Subcutaneous abdominal adipose tissue (tissue), 5 donors: ENCODE results near the gene FBXL20.
A peak's percentile ranks its signal among the peaks of the same experiment; 100 is the strongest.
"Not testable (repeated sequence)": the region's sequence is repeated elsewhere in the genome, so short reads cannot be mapped to it uniquely, and the experiment has no call there.

ENCODE experiments used
- H3K27ac ChIP-seq: one replicate; pipeline ENCODE4 v1.7.0; 2013; ENCODE audit warnings: low read depth, mild to moderate bottlenecking, inconsistent platforms, low read length, moderate library complexity
- H3K27me3 ChIP-seq, 5 donors: one replicate each; pipeline ENCODE4 v1.7.0; 2013; ENCODE audit warnings: low read length in 5 of 5, inconsistent platforms in 1 of 5; ENCODE audit not compliant: control insufficient read depth in 5 of 5, insufficient read depth in 4 of 5
- H3K36me3 ChIP-seq, 5 donors: one replicate each; pipeline ENCODE4 v1.7.0; 2013; ENCODE audit warnings: low read length in 5 of 5; ENCODE audit not compliant: control insufficient read depth in 5 of 5, insufficient read depth in 5 of 5
- H3K4me1 ChIP-seq, 5 donors: one replicate each; pipeline ENCODE4 v1.7.0; 2013; ENCODE audit warnings: low read length in 5 of 5, mild to moderate bottlenecking in 3 of 5, moderate library complexity in 1 of 5; ENCODE audit not compliant: control insufficient read depth in 5 of 5, insufficient read depth in 5 of 5
- H3K4me3 ChIP-seq, 5 donors: one replicate each; pipeline ENCODE4 v1.7.0; 2013; ENCODE audit warnings: low read length in 5 of 5, low read depth in 1 of 5
- H3K9ac ChIP-seq, 5 donors: one replicate each; pipeline ENCODE4 v1.7.0; 2013; ENCODE audit warnings: low read length in 5 of 5, mild to moderate bottlenecking in 4 of 5, moderate library complexity in 3 of 5
- H3K9me3 ChIP-seq, 5 donors: one replicate each; pipeline ENCODE4 v1.7.0; 2013; ENCODE audit warnings: low read length in 5 of 5; ENCODE audit not compliant: control insufficient read depth in 5 of 5
- donor health status: healthy.
- donor health status: healthy.
- donor health status: healthy.
- donor health status: healthy.
- donor health status: healthy.

FBXL20 gene

DNA sequence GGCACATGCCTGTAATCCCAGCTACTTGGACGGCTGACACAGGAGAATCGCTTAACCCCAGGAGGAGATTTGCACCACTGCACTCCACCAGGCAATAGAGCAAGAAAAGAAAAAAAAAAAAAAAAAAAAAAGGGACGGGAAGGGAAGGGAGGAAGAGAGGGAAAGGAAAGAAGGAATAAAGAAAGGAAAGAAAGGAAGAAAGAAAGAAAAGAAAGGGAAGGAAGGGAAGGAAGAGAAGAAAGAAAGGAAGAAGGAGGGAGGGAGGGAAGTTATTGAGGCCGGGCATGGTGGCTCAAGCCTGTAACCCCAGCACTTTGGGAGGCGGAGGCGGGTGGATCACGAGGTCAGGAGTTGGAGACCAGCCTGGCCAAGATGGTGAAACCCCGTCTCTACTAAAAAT is 125.3 kb downstream of the FBXL20 start:
- Histone ChIP-seq H3K36me3 (peaks cover 9 to 57% (median 35%) of the 10 kb centered on the region in 5 donors), H3K27me3 (no peaks in the 10 kb centered on the region), H3K9me3 (no peaks in the 10 kb centered on the region), H3K4me3 (no peak overlapping the region), H3K9ac (no peak overlapping the region), H3K27ac (no peak overlapping the region), H3K4me1 (peaks cover 0 to 4% (median 0%) of the 10 kb centered on the region in 5 donors)

- H3K27ac ChIP-seq = peak overlapping the region; percentile 54
- no peak overlapping the region for H3K9ac ChIP-seq
- peaks cover 11 to 55% (median 34%) of the 10 kb centered on the region in 5 donors for H3K36me3 ChIP-seq
- no peaks in the 10 kb centered on the region for H3K27me3 ChIP-seq
- no peaks in the 10 kb centered on the region for H3K9me3 ChIP-seq
- no peak overlapping the region for H3K4me3 ChIP-seq
- peaks cover 0 to 4% (median 0%) of the 10 kb centered on the region in 5 donors for H3K4me1 ChIP-seq
These were observed 129.9 kb downstream of the FBXL20 start for GRCh38 chr17:39271546-39271945.

- H3K4me1 ChIP-seq = peaks cover 0 to 4% (median 0%) of the 10 kb centered on the region in 5 donors
- H3K4me3 ChIP-seq = no peak overlapping the region
- peaks cover 11 to 55% (median 34%) of the 10 kb centered on the region in 5 donors for H3K36me3 ChIP-seq
- H3K27me3 ChIP-seq = no peaks in the 10 kb centered on the region
- H3K9ac ChIP-seq = no peak overlapping the region
- no peaks in the 10 kb centered on the region for H3K9me3 ChIP-seq
- H3K27ac ChIP-seq = peak overlapping the region; percentile 54
These were observed 130.5 kb downstream of the FBXL20 start for GRCh38 chr17:39270923-39271322.

DNA sequence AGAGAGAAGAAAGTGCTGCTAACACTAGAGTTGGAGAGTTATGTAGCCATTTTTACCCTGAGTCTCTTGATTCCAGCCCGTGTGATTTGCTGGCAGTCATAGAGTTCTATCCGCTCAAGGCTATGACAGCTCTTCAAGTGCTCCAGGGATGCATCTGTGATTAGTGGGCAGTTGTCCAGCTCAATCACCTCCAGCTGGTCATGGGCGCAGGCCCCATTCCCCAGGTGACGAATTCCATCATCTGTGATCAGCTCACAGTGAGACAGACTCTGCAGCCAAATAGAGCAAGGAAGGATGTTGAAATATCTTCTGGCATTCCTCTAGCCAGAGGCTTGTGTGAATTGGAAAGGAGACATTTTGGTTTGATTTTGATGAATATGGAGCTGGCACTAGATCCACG is 137.3 kb downstream of the FBXL20 start:
- H3K27me3 ChIP-seq = no peaks in the 10 kb centered on the region
- H3K9ac ChIP-seq = no peak overlapping the region
- peak overlapping the region; percentile 51 for H3K27ac ChIP-seq
- no peaks in the 10 kb centered on the region for H3K9me3 ChIP-seq
- no peak overlapping the region for H3K4me3 ChIP-seq
- H3K36me3 ChIP-seq = peaks cover 17 to 73% (median 48%) of the 10 kb centered on the region in 5 donors
- H3K4me1 ChIP-seq = peaks cover 0 to 18% (median 5%) of the 10 kb centered on the region in 5 donors

- H3K27ac ChIP-seq = no peak overlapping the region
These were observed 140.1 kb downstream of the FBXL20 start for GRCh38 chr17:39261286-39261685.

DNA sequence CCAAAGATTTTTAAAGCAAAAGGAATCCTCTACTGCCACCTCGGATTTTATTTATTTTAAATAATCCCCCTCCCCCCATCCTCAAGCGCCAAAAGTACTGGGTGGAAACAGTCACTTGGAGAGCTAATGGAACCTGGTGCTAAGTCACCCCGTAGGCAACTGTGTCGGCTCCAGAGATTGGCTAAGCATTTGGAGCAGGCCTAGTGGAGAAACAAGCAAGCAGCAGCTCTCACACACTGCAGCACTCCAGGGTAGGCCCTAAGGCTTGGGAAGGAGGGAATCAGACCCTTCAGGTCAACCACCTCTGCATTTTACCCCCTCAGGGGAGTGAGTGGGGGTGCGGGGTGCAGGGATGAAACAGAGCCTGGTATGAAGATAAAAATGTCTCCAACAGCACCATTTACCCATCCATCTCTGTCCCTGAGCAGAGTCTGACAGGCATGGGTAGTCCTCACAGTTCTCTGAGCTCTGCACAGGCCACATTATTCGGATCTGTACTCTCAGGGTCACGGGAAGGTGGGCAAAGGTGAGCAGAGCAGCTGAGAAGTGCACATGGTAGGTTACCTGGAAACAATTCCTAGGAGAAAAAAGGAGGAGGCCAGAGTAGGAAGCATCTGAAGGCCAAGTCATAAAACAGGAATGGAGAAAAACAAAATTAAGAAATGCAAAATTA is 148.5 kb downstream of the FBXL20 start:
- H3K36me3 ChIP-seq = peaks cover 9 to 31% (median 17%) of the 10 kb centered on the region in 5 donors
- H3K9me3 ChIP-seq = no peaks in the 10 kb centered on the region
- no peaks in the 10 kb centered on the region for H3K27me3 ChIP-seq
- H3K4me3 ChIP-seq = no peak overlapping the region
- no peak overlapping the region for H3K9ac ChIP-seq
- peaks cover 3 to 55% (median 24%) of the 10 kb centered on the region in 5 donors for H3K4me1 ChIP-seq
- peak overlapping the region; percentile 23 for H3K27ac ChIP-seq

More at GRCh38 chr17:39261286-39261685, 140.1 kb downstream of the FBXL20 start:
- H3K4me1 ChIP-seq = peaks cover 0 to 46% (median 27%) of the 10 kb centered on the region in 5 donors
- H3K36me3 ChIP-seq = peaks cover 16 to 67% (median 38%) of the 10 kb centered on the region in 5 donors
- H3K27me3 ChIP-seq = no peaks in the 10 kb centered on the region
- no peaks in the 10 kb centered on the region for H3K9me3 ChIP-seq
- H3K9ac ChIP-seq = no peak overlapping the region
- H3K4me3 ChIP-seq = no peak overlapping the region

DNA sequence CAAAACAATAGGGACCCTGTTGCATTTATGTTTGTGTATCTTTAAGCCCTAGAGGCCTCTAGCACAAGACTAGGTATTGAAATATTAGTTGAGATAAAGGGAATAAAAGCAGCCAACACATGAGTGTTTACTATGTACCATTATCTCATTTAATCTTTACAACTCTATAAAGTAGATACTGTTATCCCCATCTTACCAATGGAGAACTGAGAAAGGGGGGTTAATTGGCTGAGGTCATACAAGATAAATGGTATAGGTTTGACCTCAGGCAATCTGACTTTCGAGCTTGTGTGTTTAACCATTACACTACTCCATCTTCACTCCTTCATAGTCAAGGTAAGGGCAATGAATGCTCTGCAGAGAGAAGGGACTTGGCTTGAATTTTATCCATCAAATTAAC is 149.4 kb downstream of the FBXL20 start:
- H3K4me3 ChIP-seq = no peak overlapping the region
- H3K9me3 ChIP-seq = no peaks in the 10 kb centered on the region
- H3K9ac ChIP-seq = no peak overlapping the region
- H3K27me3 ChIP-seq = no peaks in the 10 kb centered on the region
- H3K36me3 ChIP-seq = peaks cover 5 to 25% (median 13%) of the 10 kb centered on the region in 5 donors
- H3K4me1 ChIP-seq = peaks cover 3 to 46% (median 18%) of the 10 kb centered on the region in 5 donors
- H3K27ac ChIP-seq = no peak overlapping the region

- not testable (repeated sequence) for H3K9ac ChIP-seq, H3K27me3 ChIP-seq, H3K4me3 ChIP-seq, H3K9me3 ChIP-seq
- Histone ChIP-seq H3K36me3 (peaks cover 5 to 25% (median 13%) of the 10 kb centered on the region in 5 donors), H3K27ac (peak overlapping the region; percentile 50), H3K4me1 (peaks cover 3 to 39% (median 14%) of the 10 kb centered on the region in 5 donors)
These were observed 151.3 kb downstream of the FBXL20 start for GRCh38 chr17:39250076-39250475.

- Histone ChIP-seq H3K9ac (no peak overlapping the region), H3K4me1 (peaks cover 6 to 45% (median 26%) of the 10 kb centered on the region in 5 donors), H3K36me3 (no peaks in the 10 kb centered on the region), H3K27ac (no peak overlapping the region), H3K9me3 (no peaks in the 10 kb centered on the region), H3K27me3 (peaks cover 0 to 3% (median 0%) of the 10 kb centered on the region in 5 donors), H3K4me3 (no peak overlapping the region)
These were observed 155.2 kb downstream of the FBXL20 start for GRCh38 chr17:39246274-39246673.
